Measurements from ENCODE around the gene SLC6A13. TPM values are rescaled to one million over a fixed set of nuclear protein-coding genes. Genes with fewer than 3 reads are reported as not detected.
"Not testable (repeated sequence)": the region's sequence is repeated elsewhere in the genome, so short reads cannot be mapped to it uniquely, and the experiment has no call there.

Gene SLC6A13
- total RNA-seq, 1 donor from 2014 or later = 0.38 TPM

DNA sequence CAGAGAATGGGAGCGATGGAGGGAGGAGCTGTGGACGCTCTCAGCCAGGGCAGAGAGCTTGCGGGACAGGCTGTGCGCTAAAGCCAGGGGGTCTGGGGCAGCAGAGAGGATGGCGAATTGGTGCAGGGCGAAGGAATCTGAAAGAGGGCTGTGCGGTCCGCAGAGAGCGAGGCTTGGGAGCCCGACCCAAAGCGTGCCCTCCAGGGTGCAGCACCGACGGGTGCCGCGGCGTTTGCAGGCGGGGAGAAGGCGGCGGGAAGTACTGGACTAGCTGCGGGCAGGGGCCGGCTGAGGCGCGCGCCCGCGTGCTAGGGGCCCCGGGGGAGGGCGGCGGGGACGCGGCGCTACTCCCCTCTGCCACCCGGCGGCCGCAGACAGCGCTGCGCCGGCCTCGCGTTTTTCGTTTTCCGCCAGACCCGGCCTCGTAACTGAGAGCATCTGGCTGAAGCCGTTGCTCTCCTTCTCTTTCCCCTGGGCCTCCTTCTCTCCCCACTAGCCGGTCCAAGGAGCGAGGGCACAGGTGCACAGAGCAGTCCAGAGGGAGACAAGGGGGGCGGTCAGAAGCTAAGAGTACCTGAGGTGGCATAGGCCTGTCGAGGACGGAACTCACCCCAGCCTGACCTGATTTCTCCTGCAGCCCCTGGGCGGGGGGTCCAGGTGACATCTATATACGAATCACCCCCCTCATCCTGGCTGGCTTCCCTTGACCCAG, 73.6 kb downstream of the SLC6A13 start:
- no peaks in the 10 kb centered on the region for H3K9me3 Mint-ChIP-seq
- H3K36me3 Mint-ChIP-seq (ENCODE audit: low read depth) = no peaks in the 10 kb centered on the region
- ChIA-PET POLR2A (no interaction called here), CTCF (no interaction called here)
- peaks cover 6% of the 10 kb centered on the region for H3K4me1 Mint-ChIP-seq
- ATAC-seq (ENCODE audit: low read depth) (peak; percentile 50), DNase-seq (peak; percentile 18)
- intact Hi-C loops (cut with micrococcal nuclease) = no loop called here
- TF ChIP-seq, protein P1, sequence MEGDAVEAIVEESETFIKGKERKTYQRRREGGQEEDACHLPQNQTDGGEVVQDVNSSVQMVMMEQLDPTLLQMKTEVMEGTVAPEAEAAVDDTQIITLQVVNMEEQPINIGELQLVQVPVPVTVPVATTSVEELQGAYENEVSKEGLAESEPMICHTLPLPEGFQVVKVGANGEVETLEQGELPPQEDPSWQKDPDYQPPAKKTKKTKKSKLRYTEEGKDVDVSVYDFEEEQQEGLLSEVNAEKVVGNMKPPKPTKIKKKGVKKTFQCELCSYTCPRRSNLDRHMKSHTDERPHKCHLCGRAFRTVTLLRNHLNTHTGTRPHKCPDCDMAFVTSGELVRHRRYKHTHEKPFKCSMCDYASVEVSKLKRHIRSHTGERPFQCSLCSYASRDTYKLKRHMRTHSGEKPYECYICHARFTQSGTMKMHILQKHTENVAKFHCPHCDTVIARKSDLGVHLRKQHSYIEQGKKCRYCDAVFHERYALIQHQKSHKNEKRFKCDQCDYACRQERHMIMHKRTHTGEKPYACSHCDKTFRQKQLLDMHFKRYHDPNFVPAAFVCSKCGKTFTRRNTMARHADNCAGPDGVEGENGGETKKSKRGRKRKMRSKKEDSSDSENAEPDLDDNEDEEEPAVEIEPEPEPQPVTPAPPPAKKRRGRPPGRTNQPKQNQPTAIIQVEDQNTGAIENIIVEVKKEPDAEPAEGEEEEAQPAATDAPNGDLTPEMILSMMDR (IDR thresholded peaks at IDR 0.05) = no peak
- H3K27me3 Mint-ChIP-seq = peaks cover 28% of the 10 kb centered on the region
- no peak overlapping the region for H3K27ac Mint-ChIP-seq
- peak overlapping the region; percentile 70 for H3K4me3 Mint-ChIP-seq

DNA sequence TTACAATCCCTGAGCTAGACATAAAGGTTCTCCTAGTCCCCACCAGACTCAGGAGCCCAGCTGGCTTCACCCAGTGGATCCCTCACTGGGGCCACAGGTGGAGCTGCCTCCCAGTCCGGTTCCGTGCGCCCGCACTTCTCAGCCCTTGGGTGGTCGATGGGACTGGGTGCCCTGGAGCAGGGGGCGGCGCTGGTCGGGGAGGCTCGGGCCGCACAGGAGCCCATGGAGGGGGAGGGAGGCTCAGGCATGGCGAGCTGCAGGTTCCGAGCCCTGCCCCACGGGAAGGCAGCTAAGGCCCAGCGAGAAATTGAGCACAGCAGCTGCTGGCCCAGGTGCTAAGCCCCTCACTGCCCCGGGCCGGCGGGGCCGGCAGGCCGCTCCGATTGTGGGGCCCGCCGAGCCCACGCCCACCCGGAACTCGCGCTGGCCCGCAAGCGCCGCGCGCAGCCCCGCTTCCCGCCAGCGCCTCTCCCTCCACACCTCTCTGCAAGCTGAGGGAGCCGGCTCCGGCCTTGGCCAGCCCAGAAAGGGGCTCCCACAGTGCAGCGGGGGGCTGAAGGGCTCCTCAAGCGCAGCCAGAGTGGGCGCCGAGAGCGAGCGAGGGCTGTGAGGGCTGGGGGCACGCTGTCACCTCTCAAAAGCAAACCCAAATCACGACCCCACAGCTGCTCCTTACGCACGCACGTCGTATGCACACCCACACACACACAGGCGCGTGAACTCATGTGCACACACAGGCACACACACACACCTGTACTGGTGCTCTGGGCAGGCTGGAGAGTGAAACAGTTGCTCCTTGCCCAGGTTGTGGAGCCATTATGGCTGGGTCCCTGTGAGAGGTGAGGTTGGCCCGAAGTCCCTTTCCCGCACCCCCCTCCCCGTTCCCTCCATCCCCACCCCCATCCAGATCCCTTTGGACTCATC, 74.4 kb downstream of the SLC6A13 start:
- POLR2A ChIA-PET; ATAC-seq (ENCODE audit: low read depth); CTCF ChIA-PET: not testable (repeated sequence)

DNA sequence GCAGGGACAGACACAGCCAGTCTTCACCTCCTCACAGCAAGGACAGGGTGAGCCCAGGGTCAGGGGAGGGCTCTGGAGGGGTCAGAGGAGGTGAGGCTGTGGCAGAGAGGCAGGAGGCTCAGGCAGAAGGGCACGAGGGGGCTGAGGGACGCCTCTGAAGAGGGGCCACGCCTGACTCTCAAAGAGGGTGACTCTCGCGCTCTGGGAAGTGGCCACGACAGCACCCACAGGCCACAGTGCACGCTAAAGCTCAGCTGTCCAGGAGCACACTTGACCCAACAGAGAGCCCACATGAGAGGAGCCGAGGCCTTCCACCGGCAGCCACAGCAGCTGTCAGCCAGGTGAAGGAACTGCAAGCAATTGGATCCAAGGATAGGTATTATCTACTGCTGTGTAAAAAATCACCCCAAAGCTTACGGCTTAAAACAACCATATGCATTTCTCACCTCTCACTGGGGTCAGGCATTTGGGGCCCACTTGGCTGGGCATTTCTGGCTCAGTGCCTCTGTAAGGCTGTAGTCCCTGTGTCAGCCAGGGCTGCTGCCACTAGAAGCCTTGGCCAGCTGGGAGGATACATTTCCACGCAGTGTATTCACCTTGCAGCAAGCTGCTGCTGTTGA, 76.5 kb downstream of the SLC6A13 start:
- CTCF ChIA-PET = no interaction called here
- no peak for ATAC-seq (ENCODE audit: low read depth)
- DNase-seq = no peak
- Mint-ChIP-seq H3K4me1 (peaks cover 6% of the 10 kb centered on the region), H3K9me3 (no peaks in the 10 kb centered on the region), H3K27me3 (peaks cover 22% of the 10 kb centered on the region), H3K27ac (no peak overlapping the region), H3K4me3 (no peak overlapping the region), H3K36me3 (ENCODE audit: low read depth) (no peaks in the 10 kb centered on the region)
- intact Hi-C loops (cut with micrococcal nuclease) = no loop called here
- POLR2A ChIA-PET = no interaction called here
- TF ChIP-seq, protein P1 (IDR thresholded peaks at IDR 0.05) = no peak

More for the DNA sequence above, 74.4 kb downstream of the SLC6A13 start:
- H3K4me1 Mint-ChIP-seq; H3K36me3 Mint-ChIP-seq (ENCODE audit: low read depth); H3K27ac Mint-ChIP-seq; intact Hi-C loops (cut with micrococcal nuclease); DNase-seq; H3K9me3 Mint-ChIP-seq: not testable (repeated sequence)
- H3K27me3 Mint-ChIP-seq = peaks cover 31% of the 10 kb centered on the region
- peak overlapping the region; percentile 70 for H3K4me3 Mint-ChIP-seq

- TF ChIP-seq, protein P1 (IDR thresholded peaks at IDR 0.05) = no peak
- Mint-ChIP-seq H3K9me3 (no peaks in the 10 kb centered on the region), H3K4me1 (peaks cover 6% of the 10 kb centered on the region), H3K4me3 (no peak overlapping the region), H3K27ac (no peak overlapping the region), H3K27me3 (peaks cover 20% of the 10 kb centered on the region), H3K36me3 (ENCODE audit: low read depth) (no peaks in the 10 kb centered on the region)
- ChIA-PET POLR2A (no interaction called here), CTCF (no interaction called here)
- DNase-seq (no peak), ATAC-seq (ENCODE audit: low read depth) (no peak)
- intact Hi-C loops (cut with micrococcal nuclease) = no loop called here
These were observed 77.1 kb downstream of the SLC6A13 start for GRCh38 chr12:185576-185955.

DNA sequence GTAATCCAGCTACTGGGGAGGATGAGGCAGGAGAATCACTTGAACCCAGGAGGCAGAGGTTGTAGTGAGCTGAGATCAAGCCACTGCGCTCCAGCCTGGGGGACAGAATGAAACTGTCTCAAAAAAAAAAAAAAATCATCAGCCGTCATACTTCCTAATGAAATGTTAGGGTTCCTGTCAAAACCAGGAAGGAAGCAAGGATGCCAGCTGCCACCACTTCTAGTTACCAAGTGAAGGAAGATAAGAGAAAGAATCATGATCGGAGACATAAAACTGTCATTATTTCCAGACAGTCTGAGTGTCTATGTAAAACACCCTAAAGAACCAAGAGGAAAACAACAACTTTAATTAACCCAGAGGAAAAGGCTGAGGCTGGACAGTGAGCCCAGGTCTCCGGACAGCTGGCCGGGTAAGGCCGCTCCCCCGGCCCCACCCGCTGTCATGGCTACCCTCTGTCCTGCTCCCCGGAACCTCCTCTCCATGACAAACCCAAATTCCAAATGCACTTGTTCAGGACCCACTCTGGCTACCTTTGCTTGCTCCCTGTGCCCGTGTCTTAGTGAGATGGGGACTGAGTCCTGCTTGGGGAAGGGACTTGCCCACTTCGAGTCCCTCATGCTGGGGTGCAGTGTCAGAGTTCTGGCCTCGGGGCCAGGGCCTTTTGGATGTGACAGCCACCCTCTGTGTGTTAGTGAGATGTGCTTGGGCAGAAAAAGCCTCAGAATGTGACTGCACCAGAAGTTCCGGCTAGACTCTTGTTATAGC, 77.6 kb downstream of the SLC6A13 start:
- TF ChIP-seq, protein P1 (IDR thresholded peaks at IDR 0.05) = no peak
- POLR2A ChIA-PET = interaction anchor here (0.7 kb wide), 1 partner anchor 216 kb away, joined by 3 read pairs; no protein-coding TSS in a partner anchor
- ATAC-seq (ENCODE audit: low read depth) = no peak
- H3K27ac Mint-ChIP-seq = no peak overlapping the region
- no peaks in the 10 kb centered on the region for H3K9me3 Mint-ChIP-seq
- intact Hi-C loops (cut with micrococcal nuclease) = no loop called here
- CTCF ChIA-PET = no interaction called here
- H3K4me1 Mint-ChIP-seq = peaks cover 9% of the 10 kb centered on the region
- no peak for DNase-seq
- H3K36me3 Mint-ChIP-seq (ENCODE audit: low read depth) = no peaks in the 10 kb centered on the region
- H3K27me3 Mint-ChIP-seq = peaks cover 20% of the 10 kb centered on the region
- no peak overlapping the region for H3K4me3 Mint-ChIP-seq
